B cell (primary cell): Measurements from ENCODE around the gene PLPP2. TPM values are rescaled to one million over a fixed set of nuclear protein-coding genes. Genes with fewer than 3 reads are reported as not detected.

Experiments used
- ATAC-seq: fragments of 200-7000 bp; cut with Tn5 transposase; one replicate; pipeline ENCODE4 v1.10.0; 2021; ENCODE audit warnings: low read depth, mild to moderate bottlenecking, moderate number of reproducible peaks, moderate library complexity
- CTCF ChIA-PET: fragments of 350-600 bp; sonication (Branson Sonifier 250); formaldehyde crosslinking; loops from one replicate; lab custom pipeline; 2021; ENCODE audit warnings: antibody characterized with exemption, inconsistent platforms; lab: Charles Lee
- POLR2A ChIA-PET: fragments of 350-600 bp; sonication (Branson Sonifier 250); formaldehyde crosslinking; loops from one replicate; lab custom pipeline; 2021; ENCODE audit warnings: antibody characterized with exemption; lab: Charles Lee
- DNase-seq: peaks from one replicate; pipeline ENCODE4 v3.0.0; 2013
- H2AFZ ChIP-seq: 2 replicates; pipeline ENCODE4 v1.6.1; 2012; ENCODE audit warnings: mild to moderate bottlenecking, low read depth, low read length; ENCODE audit not compliant: insufficient read depth, poor library complexity, severe bottlenecking
- H3K27ac ChIP-seq, 2 donors: 1 replicate in 1 of 2; 2 replicates in 1 of 2; pipeline ENCODE4 v1.5.1; 2012 to 2013; ENCODE audit warnings: low read length in 2 of 2, mild to moderate bottlenecking in 2 of 2, moderate library complexity in 1 of 2
- H3K27me3 ChIP-seq, 4 experiments: fragments of 200-600 bp in 1 of 4; sonication (generic) in 1 of 4; replicated peaks in 1 of 4; 1 replicate in 2 of 4; 2 replicates in 2 of 4; pipeline versions ENCODE4 v1.6.1 to v1.7.0; 2013 to 2016; ENCODE audit warnings: low read length in 3 of 4, mild to moderate bottlenecking in 2 of 4, mixed read lengths in 1 of 4, moderate library complexity in 1 of 4; ENCODE audit not compliant: insufficient read depth in 4 of 4, control insufficient read depth in 3 of 4; ENCODE audit errors: control extremely low read depth in 1 of 4
- H3K36me3 ChIP-seq, 2 experiments: replicated peaks in 1 of 2; 1 replicate in 1 of 2; 2 replicates in 1 of 2; pipeline versions ENCODE4 v1.6.1 to v1.7.1; 2013; ENCODE audit warnings: low read length in 1 of 2; ENCODE audit not compliant: insufficient read depth in 2 of 2, control insufficient read depth in 1 of 2; ENCODE audit errors: control extremely low read depth in 1 of 2, extremely low read depth in 1 of 2
- H3K4me1 ChIP-seq, 2 donors: fragments of 200-600 bp in 1 of 2; sonication (generic) in 1 of 2; 1 replicate in 1 of 2; 2 replicates in 1 of 2; pipeline versions ENCODE4 v1.5.1 to v1.6.1; 2013 to 2017; ENCODE audit warnings: low read length in 2 of 2; ENCODE audit not compliant: control insufficient read depth in 2 of 2, insufficient read depth in 2 of 2
- H3K4me2 ChIP-seq: replicated peaks from 2 replicates; pipeline ENCODE3; 2012; ENCODE audit warnings: mild to moderate bottlenecking, low read depth, low read length; ENCODE audit not compliant: poor library complexity, severe bottlenecking
- H3K4me3 ChIP-seq, 5 experiments: fragments of 200-600 bp in 1 of 5; sonication (generic) in 1 of 5; 1 replicate in 3 of 5; 2 replicates in 2 of 5; pipeline versions ENCODE4 v1.5.1 to v1.7.0; 2011 to 2016; ENCODE audit warnings: low read length in 4 of 5, mild to moderate bottlenecking in 4 of 5, low read depth in 2 of 5, control low read depth in 1 of 5, moderate library complexity in 1 of 5; ENCODE audit not compliant: insufficient read depth in 1 of 5; ENCODE audit errors: control extremely low read depth in 1 of 5, extremely low read depth in 1 of 5
- H3K79me2 ChIP-seq: fragments of 200-600 bp; sonication (generic); one replicate; pipeline ENCODE4 v1.6.0; 2016; ENCODE audit warnings: low read length; ENCODE audit not compliant: control insufficient read depth, insufficient read depth
- H3K9ac ChIP-seq: fragments of 200-600 bp; sonication (generic); 2 replicates; pipeline ENCODE4 v1.6.1; 2017; ENCODE audit warnings: mild to moderate bottlenecking, low read length, moderate library complexity
- H3K9me3 ChIP-seq, 3 donors: one replicate each; pipeline versions ENCODE4 v1.6.1 to v1.7.1; 2013; ENCODE audit warnings: low read length in 2 of 3; ENCODE audit not compliant: control insufficient read depth in 2 of 3, insufficient read depth in 1 of 3; ENCODE audit errors: control extremely low read depth in 1 of 3
- H4K20me1 ChIP-seq: 2 replicates; pipeline ENCODE4 v1.6.0; 2012; ENCODE audit warnings: mild to moderate bottlenecking, low read length; ENCODE audit not compliant: insufficient read depth, control insufficient read depth, poor library complexity, severe bottlenecking
- H3K27ac Mint-ChIP-seq: one replicate; pipeline ENCODE4 v1.8.0; 2021; ENCODE audit warnings: mixed read lengths
- H3K27me3 Mint-ChIP-seq: one replicate; pipeline ENCODE4 v1.8.0; 2021; ENCODE audit warnings: mixed read lengths
- H3K4me1 Mint-ChIP-seq: one replicate; pipeline ENCODE4 v1.8.0; 2021; ENCODE audit warnings: mixed read lengths
- H3K4me3 Mint-ChIP-seq: one replicate; pipeline ENCODE4 v1.8.0; 2021; ENCODE audit warnings: mixed read lengths
- H3K9me3 Mint-ChIP-seq: one replicate; pipeline ENCODE4 v1.8.0; 2022; ENCODE audit warnings: mixed read lengths; ENCODE audit not compliant: insufficient read depth
- EZH2 ChIP-seq: IDR thresholded peaks from 2 replicates; pipeline ENCODE4 v1.6.1; 2012; ENCODE audit warnings: borderline replicate concordance, low read depth, mild to moderate bottlenecking, moderate library complexity, low read length; ENCODE audit not compliant: insufficient read depth, poor library complexity, severe bottlenecking
- WGBS: methylation state at CpG from one replicate; pipeline ENCODE4 v1.1.5; 2013; ENCODE audit warnings: missing lambda C conversion rate; ENCODE audit not compliant: insufficient coverage; 5-methylcytosine and 5-hydroxymethylcytosine counted together
- intact Hi-C: fragments of 100-400 bp; cut with micrococcal nuclease; formaldehyde crosslinking; loops from one replicate; pipeline ENCODE4 v1.10.0; 2022
- polyA plus RNA-seq: library from polyadenylated mRNA; depleted of rRNA; stranded (reverse); fragments of >200 nt; gene quantifications from 2 replicates; pipeline ENCODE4 v1.2.3, GENCODE V29; 2012
- total RNA-seq, 2 donors: library from RNA; stranded (reverse); fragments of 120-200 nt in 1 of 2; gene quantifications; 1 replicate in 1 of 2; 2 replicates in 1 of 2; pipeline versions ENCODE4 v1.2.3 to v1.2.4, GENCODE V29; 2013 to 2022
- TF ChIP-seq, protein P1 (sequence below): fragments of 200-600 bp; IDR thresholded peaks from one replicate; pipeline ENCODE4 v1.8.0; 2022; ENCODE audit warnings: antibody characterized with exemption, mild to moderate bottlenecking

PLPP2 gene
- total and polyA plus RNA-seq, 2 donors (not counting 1 experiment from before 2014, with no cell fraction given), result 0.37 to 1.3 TPM

DNA sequence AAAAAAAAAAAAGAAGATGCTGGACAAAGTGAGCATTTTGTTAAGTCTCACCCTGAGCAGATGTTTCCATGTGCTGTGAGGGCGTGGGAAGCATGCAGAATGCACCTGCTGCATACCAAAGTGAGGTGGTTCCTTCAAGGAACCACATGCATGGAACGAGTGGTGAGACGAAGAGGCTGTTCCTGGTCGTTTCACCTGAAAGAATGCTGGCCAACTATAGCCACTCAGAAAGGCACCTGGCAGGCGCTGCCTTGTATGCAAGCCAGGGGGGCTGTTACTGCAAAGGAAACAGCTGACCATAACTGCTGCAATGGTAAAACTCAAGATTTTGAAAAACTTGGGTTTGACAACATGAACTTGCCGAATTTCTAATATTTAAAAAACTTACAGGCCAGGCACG is 38.7 kb upstream of the PLPP2 start:
- no peaks in the 10 kb centered on the region for H3K4me1 ChIP-seq
- no peak overlapping the region for H3K9ac ChIP-seq
- H3K79me2 ChIP-seq, result peaks cover 13% of the 10 kb centered on the region
- DNase-seq, result no peak
- WGBS, result 100% methylated on average over 7 of the region's 7 CpGs
- peaks cover 4% of the 10 kb centered on the region for H4K20me1 ChIP-seq
- H3K4me3 ChIP-seq, result no peak overlapping the region
- H3K9me3 ChIP-seq, result peaks cover 0 to 38% (median 16%) of the 10 kb centered on the region in 3 donors
- no peak overlapping the region for H2AFZ ChIP-seq
- H3K27ac Mint-ChIP-seq, result no peak overlapping the region
- no peaks in the 10 kb centered on the region for H3K27me3 ChIP-seq
- H3K9me3 Mint-ChIP-seq, result peaks cover 2% of the 10 kb centered on the region
- H3K4me2 ChIP-seq, result no peak overlapping the region
- no peak overlapping the region for H3K27ac ChIP-seq
- no peak for ATAC-seq
- ChIA-PET POLR2A (no interaction called here), CTCF (no interaction called here)
- intact Hi-C loops, result no loop called here
- TF ChIP-seq, protein P1, sequence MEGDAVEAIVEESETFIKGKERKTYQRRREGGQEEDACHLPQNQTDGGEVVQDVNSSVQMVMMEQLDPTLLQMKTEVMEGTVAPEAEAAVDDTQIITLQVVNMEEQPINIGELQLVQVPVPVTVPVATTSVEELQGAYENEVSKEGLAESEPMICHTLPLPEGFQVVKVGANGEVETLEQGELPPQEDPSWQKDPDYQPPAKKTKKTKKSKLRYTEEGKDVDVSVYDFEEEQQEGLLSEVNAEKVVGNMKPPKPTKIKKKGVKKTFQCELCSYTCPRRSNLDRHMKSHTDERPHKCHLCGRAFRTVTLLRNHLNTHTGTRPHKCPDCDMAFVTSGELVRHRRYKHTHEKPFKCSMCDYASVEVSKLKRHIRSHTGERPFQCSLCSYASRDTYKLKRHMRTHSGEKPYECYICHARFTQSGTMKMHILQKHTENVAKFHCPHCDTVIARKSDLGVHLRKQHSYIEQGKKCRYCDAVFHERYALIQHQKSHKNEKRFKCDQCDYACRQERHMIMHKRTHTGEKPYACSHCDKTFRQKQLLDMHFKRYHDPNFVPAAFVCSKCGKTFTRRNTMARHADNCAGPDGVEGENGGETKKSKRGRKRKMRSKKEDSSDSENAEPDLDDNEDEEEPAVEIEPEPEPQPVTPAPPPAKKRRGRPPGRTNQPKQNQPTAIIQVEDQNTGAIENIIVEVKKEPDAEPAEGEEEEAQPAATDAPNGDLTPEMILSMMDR, result no peak
- TF ChIP-seq EZH2, result no peak
- H3K27me3 Mint-ChIP-seq, result no peaks in the 10 kb centered on the region
- H3K4me1 Mint-ChIP-seq, result no peaks in the 10 kb centered on the region
- peaks cover 2 to 69% of the 10 kb centered on the region in 2 experiments for H3K36me3 ChIP-seq
- no peak overlapping the region for H3K4me3 Mint-ChIP-seq

GRCh38 chr19:328025-328505 is 36.9 kb upstream of the PLPP2 start:
- Mint-ChIP-seq H3K27ac (no peak overlapping the region), H3K27me3 (no peaks in the 10 kb centered on the region), H3K4me3 (no peak overlapping the region), H3K9me3 (peaks cover 2% of the 10 kb centered on the region), H3K4me1 (no peaks in the 10 kb centered on the region)
- Histone ChIP-seq H3K9ac (no peak overlapping the region), H3K36me3 (peaks cover 2 to 74% of the 10 kb centered on the region in 2 experiments), H3K27me3 (no peaks in the 10 kb centered on the region), H3K9me3 (peaks cover 0 to 38% (median 16%) of the 10 kb centered on the region in 3 donors), H3K27ac (no peak overlapping the region), H2AFZ (no peak overlapping the region), H3K79me2 (peaks cover 6% of the 10 kb centered on the region), H3K4me1 (no peaks in the 10 kb centered on the region), H4K20me1 (no peaks in the 10 kb centered on the region), H3K4me3 (no peak overlapping the region), H3K4me2 (no peak overlapping the region)
- DNase-seq, result no peak
- POLR2A ChIA-PET, result no interaction called here
- 100% methylated on average over 1 of the region's 4 CpGs for WGBS
- TF ChIP-seq, protein P1, result no peak
- TF ChIP-seq EZH2, result no peak
- CTCF ChIA-PET, result no interaction called here
- intact Hi-C loops, result no loop called here
- ATAC-seq, result no peak
